Peyer's patch (tissue), 4 donors: ENCODE results near the gene RERE.

Experiments
- CTCF ChIP-seq, 6 experiments: fragments of 450-650 bp in 4 of 6; fragments of 200-600 bp in 2 of 6; sonication (generic) in 1 of 6; IDR thresholded peaks; one replicate each; pipeline ENCODE4 v1.5.1; 2017 to 2019; ENCODE audit warnings: antibody characterized with exemption in 6 of 6, mild to moderate bottlenecking in 3 of 6, moderate library complexity in 1 of 6
- POLR2A ChIP-seq, 2 donors: fragments of 450-650 bp; IDR thresholded peaks; one replicate each; pipeline ENCODE4 v1.5.1; 2017; ENCODE audit warnings: antibody characterized with exemption in 2 of 2, mild to moderate bottlenecking in 2 of 2, moderate library complexity in 2 of 2

GRCh38 chr1:8689431-8690252 lies 127.8 kb downstream of the RERE start:
- TF ChIP-seq CTCF (IDR thresholded peaks at IDR 0.05) (no peak), POLR2A (IDR thresholded peaks at IDR 0.05) (no peak)
